ENCODE data around the gene P3H1.

DNA sequence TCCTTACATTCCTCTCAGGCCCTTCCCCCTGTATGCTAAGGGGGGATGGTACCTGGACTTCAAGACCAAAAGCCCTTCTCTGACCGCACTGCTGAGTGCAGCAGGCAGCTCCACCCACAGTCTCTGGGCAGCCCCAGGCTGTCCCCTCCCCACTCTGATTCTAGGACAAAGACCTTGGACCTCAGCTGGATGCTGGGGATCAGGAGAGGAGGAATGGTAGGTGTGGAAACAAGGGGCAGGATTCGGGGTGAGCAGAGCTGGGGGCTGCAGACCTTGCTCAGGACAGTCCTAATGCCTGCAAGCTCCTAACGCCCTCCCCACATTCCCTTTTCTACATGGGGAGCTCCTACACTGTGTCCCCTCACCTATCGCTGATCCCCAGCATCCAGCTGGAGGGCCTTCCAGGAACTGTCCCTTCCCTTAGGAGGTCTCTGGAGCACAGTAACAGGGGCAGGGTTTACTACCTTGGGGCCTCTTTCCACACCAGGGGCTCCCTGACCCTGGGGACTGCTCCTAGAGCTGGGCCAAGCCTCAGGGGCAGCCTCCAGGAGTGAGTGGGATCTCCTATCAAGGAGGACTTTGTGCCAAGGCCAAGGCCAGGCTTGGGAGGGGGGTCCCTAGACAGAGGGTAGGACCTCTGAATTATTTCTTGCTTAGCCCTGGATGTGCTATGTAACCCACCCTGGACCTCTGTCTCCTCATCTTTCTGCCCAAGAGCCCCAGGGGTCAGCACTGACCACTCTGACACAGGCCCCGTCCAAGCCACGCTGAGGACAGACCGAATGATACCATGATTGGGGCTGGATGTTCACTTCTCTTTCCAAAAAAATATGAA lies 32.4 kb downstream of the P3H1 start:
- TF ChIP-seq POLR2A (IDR thresholded peaks at IDR 0.05) (no peak), POLR2AphosphoS5 (IDR thresholded peaks at IDR 0.05) (no peak)

All from upper lobe of left lung (tissue), 4 donors.